ENCODE measurements around the gene TRABD. TPM values are rescaled to one million over a fixed set of nuclear protein-coding genes. Genes with fewer than 3 reads are reported as not detected.

The TRABD gene
- total RNA-seq, 2 experiments from 2014 or later = 184 to 193 TPM

- Histone ChIP-seq H3K27ac (ENCODE audit: low read depth in 1 of 2, low read length in 2 of 2) (no peak overlapping the region), H3K9me3 (ENCODE audit: control insufficient read depth in 1 of 2, insufficient read depth in 1 of 2, low read length in 2 of 2) (no peaks in the 10 kb centered on the region), H3K36me3 (ENCODE audit: insufficient read depth, low read length) (peaks cover 72% of the 10 kb centered on the region), H3K4me1 (ENCODE audit: insufficient read depth, low read length) (no peaks in the 10 kb centered on the region), H3K27me3 (ENCODE audit: control insufficient read depth in 1 of 2, insufficient read depth in 2 of 2, low read length in 2 of 2) (no peaks in the 10 kb centered on the region), H3K4me3 (ENCODE audit: low read length) (no peak overlapping the region)
- no peak for TF ChIP-seq CTCF (IDR thresholded peaks at IDR 0.05)
- Mint-ChIP-seq H3K36me3 (ENCODE audit: low read depth) (peaks cover 79% of the 10 kb centered on the region), H3K9me3 (no peaks in the 10 kb centered on the region), H3K27ac (no peak overlapping the region), H3K4me3 (no peak overlapping the region), H3K27me3 (no peaks in the 10 kb centered on the region), H3K4me1 (ENCODE audit: low read depth) (peaks cover 15% of the 10 kb centered on the region)
- intact Hi-C loops (cut with DNase I, micrococcal nuclease) = no loop called here
- CTCF ChIA-PET = no interaction called here
- POLR2A ChIA-PET = interaction anchor here (0.9 kb wide), 1 partner anchor 25 kb away, joined by 3 read pairs; no protein-coding TSS in a partner anchor
- no peak for ATAC-seq (ENCODE audit: poor library complexity)
- DNase-seq = peak in 1 of 14 experiments; percentile 30
Measured at GRCh38 chr22:50216055-50216683, 30.5 kb downstream of the TRABD start.

- Histone ChIP-seq H3K27me3 (ENCODE audit: control insufficient read depth in 1 of 2, insufficient read depth in 2 of 2, low read length in 2 of 2) (no peaks in the 10 kb centered on the region), H3K4me3 (ENCODE audit: low read length) (no peak overlapping the region), H3K27ac (ENCODE audit: low read depth in 1 of 2, low read length in 2 of 2) (no peak overlapping the region), H3K36me3 (ENCODE audit: insufficient read depth, low read length) (peaks cover 75% of the 10 kb centered on the region), H3K9me3 (ENCODE audit: control insufficient read depth in 1 of 2, insufficient read depth in 1 of 2, low read length in 2 of 2) (no peaks in the 10 kb centered on the region), H3K4me1 (ENCODE audit: insufficient read depth, low read length) (no peaks in the 10 kb centered on the region)
- ATAC-seq (ENCODE audit: poor library complexity) (no peak), DNase-seq (peak in 1 of 14 experiments; percentile 37)
- intact Hi-C loops (cut with DNase I, micrococcal nuclease) = no loop called here
- Mint-ChIP-seq H3K9me3 (no peaks in the 10 kb centered on the region), H3K36me3 (ENCODE audit: low read depth) (peaks cover 78% of the 10 kb centered on the region), H3K4me3 (peak overlapping the region; percentile 15), H3K27ac (no peak overlapping the region), H3K27me3 (no peaks in the 10 kb centered on the region), H3K4me1 (ENCODE audit: low read depth) (peaks cover 15% of the 10 kb centered on the region)
- ChIA-PET POLR2A (no interaction called here), CTCF (no interaction called here)
- no peak for TF ChIP-seq CTCF (IDR thresholded peaks at IDR 0.05)
Measured at GRCh38 chr22:50216684-50217520, 31.2 kb downstream of the TRABD start.

GRCh38 chr22:50217543-50218152, 31.9 kb downstream of the TRABD start:
- H3K36me3 ChIP-seq (ENCODE audit: insufficient read depth, low read length) = peaks cover 75% of the 10 kb centered on the region
- Mint-ChIP-seq H3K27me3 (no peaks in the 10 kb centered on the region), H3K9me3 (no peaks in the 10 kb centered on the region), H3K4me3 (peak overlapping the region; percentile 15), H3K27ac (no peak overlapping the region), H3K36me3 (ENCODE audit: low read depth) (peaks cover 78% of the 10 kb centered on the region), H3K4me1 (ENCODE audit: low read depth) (peaks cover 9% of the 10 kb centered on the region)
- no peak for ATAC-seq (ENCODE audit: poor library complexity)
- DNase-seq = no peak
- no peak for TF ChIP-seq CTCF (IDR thresholded peaks at IDR 0.05)
- no peak overlapping the region for H3K27ac ChIP-seq (ENCODE audit: low read depth in 1 of 2, low read length in 2 of 2)
- H3K4me3 ChIP-seq (ENCODE audit: low read length) = no peak overlapping the region
- CTCF ChIA-PET = no interaction called here
- H3K4me1 ChIP-seq (ENCODE audit: insufficient read depth, low read length) = no peaks in the 10 kb centered on the region
- H3K27me3 ChIP-seq (ENCODE audit: control insufficient read depth in 1 of 2, insufficient read depth in 2 of 2, low read length in 2 of 2) = no peaks in the 10 kb centered on the region
- intact Hi-C loops (cut with DNase I, micrococcal nuclease) = no loop called here
- POLR2A ChIA-PET = no interaction called here
- no peaks in the 10 kb centered on the region for H3K9me3 ChIP-seq (ENCODE audit: control insufficient read depth in 1 of 2, insufficient read depth in 1 of 2, low read length in 2 of 2)
